Measurements from ENCODE around the gene SFXN5. TPM values are rescaled to one million over a fixed set of nuclear protein-coding genes. Genes with fewer than 3 reads are reported as not detected.

SFXN5 gene
- total and polyA plus RNA-seq, 2 experiments from 2014 or later: 10.0 to 16.4 TPM

DNA sequence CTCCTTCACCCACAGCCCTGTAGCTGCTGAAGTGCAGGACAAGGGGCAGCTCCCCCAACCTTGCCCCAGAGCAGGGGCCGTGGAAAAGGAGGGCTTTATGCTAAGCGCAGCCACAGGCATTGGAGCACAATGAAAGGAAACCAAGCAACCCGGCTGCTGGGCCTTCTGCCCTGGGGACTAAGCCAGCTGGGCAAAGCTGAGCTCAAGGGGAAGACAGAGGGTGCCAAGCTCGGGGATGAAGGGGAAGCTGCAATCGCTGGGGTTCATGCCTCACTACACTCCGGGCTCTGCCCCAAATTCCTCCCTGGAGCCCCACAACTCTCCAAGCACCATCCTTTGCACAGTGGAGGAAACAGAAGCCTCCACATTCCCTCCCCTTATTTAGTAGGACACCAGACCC is 12.4 kb downstream of the SFXN5 start:
- no peaks in the 10 kb centered on the region for H4K20me1 ChIP-seq (ENCODE audit: insufficient read depth)
- 91% methylated on average over 6 of the region's 6 CpGs for WGBS, 2 experiments (ENCODE audit: low coverage in 1 of 2, low lambda C conversion rate in 2 of 2, missing lambda C conversion rate in 2 of 2)
- peaks cover 4% of the 10 kb centered on the region for H3K9me3 ChIP-seq (ENCODE audit: low read depth)
- TF ChIP-seq EZH2phosphoT487 (IDR thresholded peaks at IDR 0.05; ENCODE audit: insufficient read depth, low read depth): no peak
- TF ChIP-seq EZH2 (IDR thresholded peaks at IDR 0.05; ENCODE audit: insufficient read depth, poor library complexity, severe bottlenecking): no peak
- no peak overlapping the region for H3K9ac ChIP-seq
- H3K27ac ChIP-seq: no peak overlapping the region
- H2AFZ ChIP-seq: no peak overlapping the region
- H3K36me3 ChIP-seq (ENCODE audit: low read depth): no peaks in the 10 kb centered on the region
- DNase-seq: no peak
- H3K79me2 ChIP-seq (ENCODE audit: insufficient read depth): peaks cover 61% of the 10 kb centered on the region
- H3K4me1 ChIP-seq (ENCODE audit: insufficient read depth): peaks cover 16% of the 10 kb centered on the region
- no peaks in the 10 kb centered on the region for H3K9me2 ChIP-seq (ENCODE audit: insufficient read depth)
- in situ Hi-C loops (cut with MboI): no loop called here
- H3K27me3 ChIP-seq (replicated peaks; ENCODE audit: insufficient read depth): no peaks in the 10 kb centered on the region
- H3K4me2 ChIP-seq (ENCODE audit: unreplicated experiment): no peak overlapping the region
- peaks cover 23% of the 10 kb centered on the region for H3F3A ChIP-seq (ENCODE audit: insufficient read depth)
- H3K4me3 ChIP-seq: no peak overlapping the region

DNA sequence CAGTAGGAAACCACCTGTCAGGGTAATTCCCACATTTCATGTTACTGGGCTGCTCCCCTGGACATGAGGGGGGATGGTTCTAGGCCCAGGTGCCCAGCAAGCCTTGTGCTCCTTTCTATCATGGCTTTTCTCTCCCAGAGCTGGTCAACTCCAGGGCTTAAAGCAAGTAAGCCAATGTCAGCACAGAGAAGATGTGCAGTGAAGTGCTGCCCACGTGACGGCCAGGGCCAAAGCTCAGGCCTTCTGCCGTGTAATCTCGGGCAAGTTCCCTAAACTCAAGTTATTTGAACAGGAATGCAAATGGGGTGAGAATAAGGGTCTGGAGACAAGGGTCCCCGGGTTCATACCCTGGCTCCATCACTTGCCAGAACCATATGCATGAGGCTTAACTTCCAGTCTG is 16.5 kb downstream of the SFXN5 start:
- H3K27ac ChIP-seq: no peak overlapping the region
- peaks cover 30% of the 10 kb centered on the region for H3K79me2 ChIP-seq (ENCODE audit: insufficient read depth)
- no peak overlapping the region for H3K9ac ChIP-seq
- H3K36me3 ChIP-seq (ENCODE audit: low read depth): no peaks in the 10 kb centered on the region
- TF ChIP-seq EZH2phosphoT487 (IDR thresholded peaks at IDR 0.05; ENCODE audit: insufficient read depth, low read depth) (no peak), EZH2 (IDR thresholded peaks at IDR 0.05; ENCODE audit: insufficient read depth, poor library complexity, severe bottlenecking) (no peak)
- H3F3A ChIP-seq (ENCODE audit: insufficient read depth): peaks cover 15% of the 10 kb centered on the region; the same call in 1 of the 2 replicates
- in situ Hi-C loops (cut with MboI): no loop called here
- no peak overlapping the region for H3K4me2 ChIP-seq (ENCODE audit: unreplicated experiment)
- WGBS, 2 experiments (ENCODE audit: low coverage in 1 of 2, low lambda C conversion rate in 2 of 2, missing lambda C conversion rate in 2 of 2): 80 to 83% methylated on average over 5 of the region's 5 CpGs
- peaks cover 4% of the 10 kb centered on the region for H3K9me3 ChIP-seq (ENCODE audit: low read depth)
- DNase-seq: no peak
- no peaks in the 10 kb centered on the region for H4K20me1 ChIP-seq (ENCODE audit: insufficient read depth)
- no peaks in the 10 kb centered on the region for H3K9me2 ChIP-seq (ENCODE audit: insufficient read depth)
- H2AFZ ChIP-seq: no peak overlapping the region
- peaks cover 12% of the 10 kb centered on the region for H3K4me1 ChIP-seq (ENCODE audit: insufficient read depth)
- H3K4me3 ChIP-seq: no peak overlapping the region
- H3K27me3 ChIP-seq (replicated peaks; ENCODE audit: insufficient read depth): no peaks in the 10 kb centered on the region

DNA sequence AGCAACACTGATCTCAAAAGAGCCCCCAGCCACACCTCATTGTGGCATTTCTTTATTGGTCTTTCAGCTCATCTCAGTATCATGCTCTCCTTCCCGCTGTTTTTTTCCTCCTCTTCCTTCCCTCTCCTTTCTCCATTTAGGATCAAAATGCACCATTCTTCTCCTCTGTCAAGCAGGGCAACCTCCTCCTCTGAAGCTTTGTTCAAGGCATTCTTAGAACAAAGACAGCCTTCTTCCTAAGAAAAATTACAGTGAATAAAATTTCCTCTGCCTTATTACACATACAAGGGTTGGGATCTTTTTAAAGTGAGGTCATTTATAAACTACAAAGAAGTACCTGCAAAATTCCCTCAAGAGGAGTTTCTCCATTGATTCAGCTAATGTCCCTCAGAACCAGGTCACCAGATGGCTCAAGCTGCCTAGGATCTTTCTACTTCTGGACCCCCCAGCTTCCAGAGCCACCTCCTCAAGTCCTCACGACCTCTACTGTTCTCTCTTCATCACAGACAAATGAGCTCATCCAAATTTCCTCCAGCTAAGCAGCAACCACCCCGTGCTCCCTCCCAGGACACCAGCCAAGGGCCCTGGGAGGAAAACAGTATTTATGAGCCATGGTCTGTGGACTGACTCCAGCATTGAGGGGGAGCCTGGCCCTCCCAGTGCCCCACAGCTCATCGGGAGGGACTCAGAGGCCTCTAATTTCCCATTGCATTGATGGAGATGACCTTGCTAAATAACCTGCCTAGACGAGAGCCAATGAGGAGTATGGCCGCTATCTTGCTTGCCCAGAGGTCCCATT is 18.0 kb downstream of the SFXN5 start:
- no peaks in the 10 kb centered on the region for H3K27me3 ChIP-seq (replicated peaks; ENCODE audit: insufficient read depth)
- DNase-seq: peak; percentile 82
- H3K36me3 ChIP-seq (ENCODE audit: low read depth): no peaks in the 10 kb centered on the region
- no peaks in the 10 kb centered on the region for H3K9me2 ChIP-seq (ENCODE audit: insufficient read depth)
- H3F3A ChIP-seq (ENCODE audit: insufficient read depth): peaks cover 15% of the 10 kb centered on the region; the same call in 1 of the 2 replicates
- no peaks in the 10 kb centered on the region for H4K20me1 ChIP-seq (ENCODE audit: insufficient read depth)
- peak overlapping the region; percentile 35 for H3K27ac ChIP-seq
- in situ Hi-C loops (cut with MboI): no loop called here
- peaks cover 4% of the 10 kb centered on the region for H3K9me3 ChIP-seq (ENCODE audit: low read depth)
- H3K4me1 ChIP-seq (ENCODE audit: insufficient read depth): peaks cover 12% of the 10 kb centered on the region
- WGBS, 2 experiments (ENCODE audit: low coverage in 1 of 2, low lambda C conversion rate in 2 of 2, missing lambda C conversion rate in 2 of 2): 50 to 53% methylated on average over 6 of the region's 6 CpGs
- peaks cover 15% of the 10 kb centered on the region for H3K79me2 ChIP-seq (ENCODE audit: insufficient read depth)
- no peak overlapping the region for H3K4me2 ChIP-seq (ENCODE audit: unreplicated experiment)
- H3K4me3 ChIP-seq: no peak overlapping the region
- H3K9ac ChIP-seq: peak overlapping the region; percentile 30; the same call in 1 of the 2 replicates
- TF ChIP-seq EZH2phosphoT487 (IDR thresholded peaks at IDR 0.05; ENCODE audit: insufficient read depth, low read depth): no peak
- TF ChIP-seq EZH2 (IDR thresholded peaks at IDR 0.05; ENCODE audit: insufficient read depth, poor library complexity, severe bottlenecking): no peak
- no peak overlapping the region for H2AFZ ChIP-seq

GRCh38 chr2:73050121-73050545 is 21.4 kb downstream of the SFXN5 start:
- no peaks in the 10 kb centered on the region for H4K20me1 ChIP-seq (ENCODE audit: insufficient read depth)
- peaks cover 15% of the 10 kb centered on the region; the same call in 1 of the 2 replicates for H3F3A ChIP-seq (ENCODE audit: insufficient read depth)
- no peak overlapping the region for H3K4me3 ChIP-seq
- H3K79me2 ChIP-seq (ENCODE audit: insufficient read depth): no peaks in the 10 kb centered on the region
- H3K36me3 ChIP-seq (ENCODE audit: low read depth): no peaks in the 10 kb centered on the region
- 95 to 98% methylated on average over 6 of the region's 6 CpGs for WGBS, 2 experiments (ENCODE audit: low coverage in 1 of 2, low lambda C conversion rate in 2 of 2, missing lambda C conversion rate in 2 of 2)
- no peak overlapping the region for H2AFZ ChIP-seq
- no peaks in the 10 kb centered on the region for H3K27me3 ChIP-seq (replicated peaks; ENCODE audit: insufficient read depth)
- H3K9ac ChIP-seq: no peak overlapping the region
- H3K4me2 ChIP-seq (ENCODE audit: unreplicated experiment): no peak overlapping the region
- H3K9me2 ChIP-seq (ENCODE audit: insufficient read depth): no peaks in the 10 kb centered on the region
- TF ChIP-seq EZH2 (IDR thresholded peaks at IDR 0.05; ENCODE audit: insufficient read depth, poor library complexity, severe bottlenecking) (no peak), EZH2phosphoT487 (IDR thresholded peaks at IDR 0.05; ENCODE audit: insufficient read depth, low read depth) (no peak)
- no peak overlapping the region for H3K27ac ChIP-seq
- in situ Hi-C loops (cut with MboI): no loop called here
- no peak for DNase-seq
- peaks cover 12% of the 10 kb centered on the region for H3K4me1 ChIP-seq (ENCODE audit: insufficient read depth)
- no peaks in the 10 kb centered on the region for H3K9me3 ChIP-seq (ENCODE audit: low read depth)
